Activated CD8-positive, alpha-beta memory T cell treated with anti-CD3 and anti-CD28 coated beads, Interleukin-2, amount 50 U/mL, for 48 hours (primary cell): Measurements from ENCODE around the gene PRPF6.
A peak's percentile ranks its signal among the peaks of the same experiment; 100 is the strongest.
"Not testable (repeated sequence)": the region's sequence is repeated elsewhere in the genome, so short reads cannot be mapped to it uniquely, and the experiment has no call there.

Source experiments
- DNase-seq: peaks from one replicate; pipeline ENCODE4 v3.0.0-alpha.2; 2020

PRPF6 gene

DNA sequence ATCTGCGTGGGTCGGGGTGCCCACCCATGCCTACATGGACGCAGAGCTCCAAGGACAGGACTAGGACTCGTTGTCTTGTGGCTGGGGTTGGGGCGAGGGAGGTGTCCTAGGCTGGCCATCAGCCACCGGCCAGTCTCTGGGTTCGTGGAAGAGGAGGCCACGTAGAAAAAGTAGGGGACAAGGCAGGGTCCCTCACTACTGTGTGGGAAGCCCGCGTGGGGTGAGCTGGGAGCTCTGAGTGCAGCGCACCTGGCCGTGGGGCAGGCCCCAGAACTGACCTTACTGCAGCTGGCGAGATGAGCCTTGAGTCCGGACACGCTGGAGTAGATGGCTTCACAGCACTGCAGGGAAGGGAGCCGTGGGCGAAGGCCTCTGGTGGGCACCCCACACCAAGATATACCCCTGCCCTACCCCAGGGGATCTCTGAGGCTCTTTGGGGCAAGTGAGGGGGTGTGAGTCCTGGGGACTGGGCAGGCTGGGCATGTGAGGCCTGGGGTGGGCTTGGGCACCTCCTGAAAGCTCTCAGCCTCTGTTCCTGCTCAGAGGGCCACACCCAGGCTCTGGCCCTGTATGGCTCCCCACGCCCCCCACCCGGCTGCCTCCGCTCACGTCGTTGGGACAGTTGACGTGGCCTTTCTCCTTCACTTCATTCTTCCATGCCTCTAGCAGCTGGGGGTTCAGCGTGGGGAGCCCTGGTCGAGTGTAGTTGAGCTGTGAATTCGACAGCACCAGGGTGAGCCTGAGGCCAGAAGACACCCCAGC lies 19.1 kb upstream of the PRPF6 start:
- no peak for DNase-seq

DNA sequence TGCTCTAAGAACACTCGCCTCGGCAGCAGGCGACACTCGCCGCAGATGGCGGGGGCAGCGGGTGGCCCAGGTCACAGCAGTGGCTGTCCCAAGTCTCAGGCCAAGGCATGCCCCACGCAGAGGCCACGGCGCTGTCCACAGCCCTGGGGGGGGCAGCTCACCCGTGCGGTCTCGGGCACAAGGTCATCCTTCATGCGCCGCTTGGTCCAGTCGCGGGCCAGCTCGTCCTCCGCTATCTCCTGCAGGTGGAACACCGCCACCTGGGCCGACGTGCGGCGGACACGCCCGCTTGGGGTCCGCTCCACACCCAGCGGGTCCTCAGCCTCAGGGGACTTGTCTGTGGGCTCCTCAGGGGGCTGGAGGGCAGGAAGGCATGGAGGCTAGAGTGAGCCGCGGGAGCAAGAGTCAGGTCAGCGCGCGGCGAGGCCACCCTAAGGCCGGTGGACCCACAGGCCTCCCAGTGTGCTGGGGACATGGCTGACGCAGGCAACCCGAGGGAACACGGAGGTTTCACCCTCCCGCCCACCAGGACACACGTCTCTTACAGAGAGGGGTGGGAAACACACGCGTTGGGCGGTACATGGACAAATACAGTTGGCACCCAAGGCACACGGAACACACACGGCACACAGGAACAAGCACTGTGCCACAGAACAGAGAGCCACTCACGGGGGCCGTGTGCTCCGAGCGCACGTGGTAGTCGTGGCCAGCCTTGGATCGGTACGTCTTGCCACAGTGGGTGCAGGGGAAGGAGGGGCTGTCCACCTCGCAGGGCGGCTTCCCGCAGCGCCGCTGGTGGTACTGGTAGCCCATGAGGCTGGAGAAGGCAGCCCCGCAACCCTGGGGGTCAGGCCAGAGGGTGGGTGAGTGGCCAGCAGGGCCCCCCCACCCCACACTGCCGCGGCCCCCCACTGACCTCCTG lies 18.2 kb upstream of the PRPF6 start:
- DNase-seq, result no peak

DNA sequence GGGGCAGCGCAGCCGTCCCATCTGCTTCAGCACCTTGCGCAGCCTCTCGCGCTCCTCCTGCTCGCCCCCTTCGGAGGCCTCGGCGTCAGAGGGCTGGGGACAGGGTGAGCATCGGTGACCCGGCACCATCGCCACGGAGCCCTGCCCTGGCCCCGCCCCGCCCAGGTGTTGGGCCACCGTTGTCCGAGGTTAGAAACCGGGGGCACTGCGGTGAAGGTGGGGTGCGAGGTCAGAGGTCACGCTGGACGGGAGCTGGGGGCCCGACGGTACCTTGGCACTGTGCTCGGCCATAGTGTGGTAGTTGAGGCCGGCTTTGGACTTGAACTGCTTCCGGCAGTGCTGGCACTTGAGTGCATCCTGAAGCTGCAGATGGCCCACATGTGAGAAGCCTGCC lies 17.6 kb upstream of the PRPF6 start:
- no peak for DNase-seq

DNA sequence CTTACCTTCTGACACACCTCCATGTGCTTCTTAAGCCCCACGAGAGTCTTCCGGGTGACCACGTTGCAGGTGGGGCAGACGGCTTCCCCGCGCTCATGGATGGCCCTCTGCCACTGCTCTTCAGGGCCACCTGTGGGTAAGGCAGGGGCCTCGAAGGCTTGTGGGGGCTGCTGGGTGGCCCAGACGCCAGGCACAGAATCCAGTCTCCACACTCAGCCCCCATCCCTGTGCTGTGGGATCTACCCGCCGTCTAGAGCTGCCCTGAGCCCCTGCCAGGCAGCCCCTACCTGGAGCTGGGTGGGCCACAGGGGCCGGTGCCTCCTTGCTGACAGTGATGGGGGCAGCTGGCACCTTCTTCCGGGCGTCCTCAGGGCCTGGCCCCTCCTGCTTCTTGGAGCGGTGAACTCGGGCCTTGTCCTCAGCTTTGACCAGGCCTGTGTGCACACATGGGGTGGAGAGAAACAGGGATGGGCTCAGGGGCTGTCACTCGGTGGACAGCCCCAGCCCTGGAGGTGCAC lies 17.1 kb upstream of the PRPF6 start:
- no peak for DNase-seq

DNA sequence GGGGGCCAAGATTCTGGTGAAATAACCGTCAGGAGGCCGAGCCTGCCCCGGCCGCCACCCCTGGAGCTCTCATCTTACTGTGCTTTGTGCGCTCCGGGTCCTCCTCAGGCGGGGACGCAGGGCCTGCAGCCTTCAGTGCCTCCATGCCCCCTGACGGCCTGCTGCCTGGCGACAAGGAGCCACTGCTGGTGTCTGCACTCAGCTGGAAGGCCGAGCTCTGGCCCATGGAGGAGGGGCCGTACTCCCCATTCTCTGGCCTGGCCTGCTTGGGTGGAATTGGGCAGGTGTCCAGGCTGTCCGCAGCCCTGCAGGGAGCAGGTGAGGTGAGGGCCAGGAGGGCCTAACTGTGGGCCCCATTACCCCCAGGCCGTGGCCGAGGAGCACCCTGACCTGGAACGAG lies 16.5 kb upstream of the PRPF6 start:
- no peak for DNase-seq

DNA sequence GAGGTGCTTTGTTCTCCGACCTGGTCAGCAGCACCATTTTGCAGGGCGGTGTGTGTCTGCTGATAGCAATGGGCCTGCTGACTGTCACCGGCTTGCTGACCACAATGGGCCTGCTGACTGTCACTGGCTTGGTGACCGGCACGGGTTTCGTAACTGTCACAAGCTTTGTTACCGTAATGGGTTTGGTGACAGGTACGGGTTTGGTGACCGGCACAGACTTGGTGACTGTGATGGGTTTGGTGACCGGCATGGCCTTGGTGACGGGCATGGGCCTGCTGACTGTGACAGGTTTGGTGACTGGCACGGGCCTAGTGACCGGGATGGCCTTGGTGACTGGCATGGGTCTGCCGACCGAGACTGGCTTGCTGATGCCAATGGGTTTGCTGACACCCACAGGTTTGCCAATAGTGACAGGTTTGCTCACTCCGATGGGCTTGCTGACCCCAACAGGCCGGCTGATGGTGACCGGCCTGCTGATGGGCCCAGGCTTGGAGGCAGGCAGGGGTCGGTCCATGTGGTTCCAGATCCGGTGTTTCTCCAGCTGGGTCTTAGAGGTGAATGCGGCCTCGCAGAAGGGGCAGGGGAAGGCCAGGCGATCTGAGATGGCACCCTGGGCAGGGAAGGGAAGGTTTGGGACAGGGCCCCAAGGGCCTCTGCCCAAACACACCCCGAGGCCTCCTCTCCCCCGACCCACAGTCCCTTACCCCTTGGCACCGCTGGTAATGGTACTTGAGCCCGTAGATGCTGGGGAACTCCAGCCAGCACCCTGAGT lies 14.6 kb upstream of the PRPF6 start:
- no peak for DNase-seq

DNA sequence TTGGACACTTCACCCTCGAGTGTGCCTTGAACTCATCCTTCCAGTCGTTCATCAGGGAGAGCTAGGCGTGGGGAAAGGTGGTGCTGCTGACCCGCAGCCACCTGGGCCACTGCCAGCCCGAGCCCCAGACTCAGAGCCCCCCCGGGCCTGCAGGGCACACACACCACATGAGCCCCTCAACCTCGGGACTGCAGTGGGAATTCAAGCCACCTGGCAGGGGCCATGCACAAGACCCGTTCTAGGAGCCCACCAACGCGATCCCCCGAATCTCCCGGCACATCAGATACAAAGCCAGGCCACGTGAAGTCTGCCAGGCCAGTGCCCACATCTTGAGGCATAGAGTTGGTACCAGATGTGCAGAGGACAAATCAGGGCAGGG lies 14.0 kb upstream of the PRPF6 start:
- no peak for DNase-seq

DNA sequence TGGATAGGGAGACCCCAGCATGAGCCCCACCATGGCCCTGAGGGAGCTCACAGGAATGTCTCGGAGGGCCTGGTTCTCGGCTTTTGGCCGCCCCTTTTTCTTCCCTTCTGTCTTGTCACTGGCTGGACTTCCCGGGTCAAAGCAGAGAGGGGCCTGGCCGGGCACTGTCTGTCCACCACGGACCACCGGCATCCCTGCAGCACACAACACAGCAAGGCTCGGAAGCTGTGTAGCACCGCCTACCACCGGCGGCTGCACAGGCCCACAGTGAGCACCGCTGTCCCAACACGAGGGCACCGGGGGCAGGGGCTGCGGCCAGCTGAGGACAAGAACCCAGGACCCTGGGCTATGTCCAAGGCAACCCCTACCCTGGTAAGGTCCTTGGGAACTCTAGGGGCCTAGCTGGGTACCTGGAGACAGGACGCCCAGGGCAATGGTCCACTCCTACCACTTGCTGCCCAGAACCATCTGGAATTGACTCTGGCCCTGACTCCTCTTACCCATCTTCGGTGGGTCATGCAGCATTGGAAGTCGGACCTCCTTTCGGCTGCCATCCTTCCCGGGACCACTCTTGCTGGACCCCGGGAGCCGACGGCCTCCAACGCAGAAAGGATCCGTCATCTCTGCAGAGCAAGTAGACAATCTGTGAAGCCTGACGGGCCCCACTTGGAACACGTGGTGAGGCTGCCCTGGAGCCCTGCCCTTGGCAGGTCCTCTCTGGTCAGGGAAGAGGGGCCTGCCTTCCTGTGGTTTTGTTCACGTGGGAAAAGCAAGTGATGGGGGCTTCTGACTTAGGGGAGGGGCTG lies 13.4 kb upstream of the PRPF6 start:
- DNase-seq, result no peak

DNA sequence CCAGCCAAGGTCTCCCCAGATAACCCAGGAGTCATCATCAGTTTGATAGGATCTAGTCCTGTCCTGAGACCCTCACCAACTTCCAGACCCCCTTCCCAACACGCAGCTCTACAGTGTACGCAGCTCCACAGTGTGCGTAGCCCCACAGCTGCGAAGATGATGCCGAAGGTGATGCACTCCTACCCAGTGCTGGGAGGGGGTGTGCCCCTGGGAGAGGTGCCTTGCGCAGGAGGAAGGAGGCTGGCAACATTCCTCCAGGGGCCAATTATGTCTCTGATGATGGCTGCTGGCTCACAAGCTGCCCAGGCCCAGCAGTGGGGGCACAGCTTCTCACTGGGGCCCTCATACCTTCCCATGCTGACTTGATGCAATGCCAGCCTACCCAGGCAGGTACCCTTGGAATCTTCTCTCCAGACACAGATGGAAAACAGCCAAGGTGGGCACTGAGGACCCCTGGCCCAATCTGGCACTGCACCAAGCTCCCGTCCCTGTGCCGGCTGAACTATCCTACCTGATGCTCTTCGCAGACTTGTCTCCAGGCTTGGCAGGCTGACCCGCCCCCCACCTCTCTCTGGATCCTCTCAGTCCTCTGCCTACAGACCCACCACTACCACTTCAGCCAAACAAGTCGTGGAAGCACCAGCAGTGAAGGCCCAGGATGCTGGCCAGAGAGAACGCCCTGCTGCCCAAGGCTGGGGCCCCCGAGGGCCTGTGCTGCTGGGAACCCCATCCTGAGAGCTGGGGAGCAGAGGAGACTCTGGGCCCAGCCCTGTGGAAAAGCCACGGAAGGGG lies 12.6 kb upstream of the PRPF6 start:
- no peak for DNase-seq

DNA sequence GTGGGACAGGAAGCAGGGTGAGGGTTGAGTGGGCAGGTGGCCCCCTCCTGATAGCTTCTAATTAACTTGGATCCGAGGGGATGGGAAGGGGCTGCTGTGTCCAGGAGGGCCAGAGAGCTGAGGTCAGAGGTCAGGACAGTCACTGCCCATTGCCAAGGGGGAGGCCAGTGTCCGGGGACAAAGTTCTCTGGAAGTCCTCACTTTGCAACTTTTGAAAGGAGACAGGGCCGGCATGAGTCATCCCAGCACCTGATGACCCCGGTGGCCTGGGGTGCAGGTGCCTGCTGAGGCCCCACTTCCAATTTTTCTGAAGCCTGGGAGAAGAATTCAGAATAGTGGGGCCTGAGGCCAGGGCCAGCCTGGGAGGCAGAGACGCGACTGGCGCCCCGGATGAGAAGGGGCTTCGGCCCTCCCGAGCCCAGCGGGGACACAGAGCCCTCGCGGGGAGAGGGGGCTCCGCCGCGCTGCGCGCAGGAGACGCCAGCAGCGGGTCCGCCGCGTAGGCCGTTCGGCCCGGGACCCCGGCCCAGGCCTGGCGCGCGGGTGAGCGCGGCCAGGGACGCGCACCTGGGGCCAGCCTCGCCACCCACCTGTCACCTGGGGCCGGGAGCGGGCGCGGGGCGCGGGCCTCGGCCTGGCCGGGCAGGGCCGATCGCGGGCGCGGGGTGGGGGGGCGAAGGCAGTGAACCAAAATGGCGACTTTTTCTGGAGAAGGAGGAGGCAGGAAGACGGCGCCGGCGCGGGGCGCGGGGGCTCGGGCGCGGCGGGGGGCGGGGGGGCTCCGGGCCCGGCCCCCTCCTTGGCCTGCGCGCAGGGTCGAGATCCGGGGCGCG lies 11.8 kb upstream of the PRPF6 start:
- peak; percentile 70 for DNase-seq

DNA sequence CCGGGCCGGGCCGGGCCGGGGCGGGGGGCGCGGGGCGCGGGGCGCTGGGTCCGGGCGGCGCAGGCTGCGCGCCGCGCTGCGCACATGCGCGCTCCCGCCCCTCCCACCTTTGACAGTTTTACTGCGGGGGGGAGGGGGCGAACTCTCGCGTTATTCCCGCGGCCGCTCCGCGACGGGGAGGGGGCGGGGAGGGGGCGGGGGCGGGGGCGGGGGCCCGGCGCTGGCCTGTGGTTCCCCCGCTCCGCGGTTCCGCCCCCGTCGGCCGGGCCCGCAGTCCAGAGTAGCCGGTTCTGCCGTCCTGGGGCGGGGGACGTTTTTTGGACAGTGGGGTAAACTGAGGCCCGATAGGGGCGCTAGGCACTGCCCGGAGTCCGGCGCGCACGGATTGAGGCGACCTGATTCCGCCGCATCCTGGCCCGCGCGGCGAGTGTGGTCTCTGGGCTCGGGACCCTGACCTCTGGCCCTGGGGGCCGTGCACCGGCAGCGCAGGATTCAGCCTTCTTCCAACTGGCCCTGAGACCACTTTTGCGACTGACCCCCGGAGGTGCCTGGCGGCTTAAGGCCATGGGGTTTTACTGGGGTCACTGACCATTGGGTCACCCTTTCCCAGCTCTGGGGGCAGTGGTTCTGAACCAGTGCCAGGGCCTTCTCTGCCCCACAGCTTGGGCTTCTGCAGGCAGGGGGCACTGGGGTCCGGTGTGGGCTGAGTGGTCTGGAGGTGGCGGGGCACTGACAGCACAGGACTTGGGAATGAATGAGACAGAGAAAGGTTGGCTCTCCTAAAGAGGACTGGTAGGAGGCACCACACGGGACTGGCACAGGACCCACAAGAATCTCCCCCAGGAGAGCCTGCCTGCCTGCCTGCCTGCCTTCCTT lies 10.9 kb upstream of the PRPF6 start, which contains the start of gene ZNF512B:
TSS of gene ZNF512B (minus strand) at position 93 of the 876 bp plus-strand sequence. CDS start 1,980 bp downstream, outside the sequence.
- DNase-seq, result peak; percentile 74

DNA sequence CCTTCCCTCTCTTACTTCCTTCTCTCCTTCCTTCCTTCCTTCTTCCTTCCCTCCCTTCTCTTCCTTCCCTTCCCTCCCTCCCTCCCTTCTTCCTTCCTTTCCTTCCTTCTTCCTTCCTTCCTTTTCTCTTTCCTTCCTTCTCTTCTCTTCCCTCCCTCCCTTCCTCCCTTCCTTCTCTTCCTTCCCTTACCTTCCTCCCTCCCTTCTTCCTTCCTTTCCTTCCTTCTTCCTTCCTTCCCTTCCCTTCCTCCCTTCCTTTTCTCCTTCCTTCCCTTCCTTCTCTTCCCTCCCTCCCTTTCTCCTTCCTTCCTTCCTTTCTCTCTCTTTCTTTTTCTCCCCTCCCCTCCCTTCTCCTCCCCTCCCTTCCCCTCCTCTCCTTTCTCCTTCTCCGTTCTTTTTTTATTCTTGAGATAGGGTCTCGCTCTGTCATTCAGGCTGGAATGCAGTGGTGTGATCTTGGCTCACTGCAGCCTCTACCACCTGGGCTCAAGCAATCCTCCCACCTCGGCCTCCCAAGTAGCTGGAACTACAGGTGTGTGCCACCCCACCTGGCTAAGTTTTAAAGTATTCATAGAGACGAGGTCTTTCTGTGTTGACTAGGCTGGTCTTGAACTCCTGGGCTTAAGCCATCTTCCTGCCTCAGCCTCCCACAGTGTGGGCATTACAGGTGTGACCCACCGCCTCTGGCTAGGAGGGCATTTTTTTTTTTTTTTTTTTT lies 10.1 kb upstream of the PRPF6 start:
- no peak for DNase-seq

DNA sequence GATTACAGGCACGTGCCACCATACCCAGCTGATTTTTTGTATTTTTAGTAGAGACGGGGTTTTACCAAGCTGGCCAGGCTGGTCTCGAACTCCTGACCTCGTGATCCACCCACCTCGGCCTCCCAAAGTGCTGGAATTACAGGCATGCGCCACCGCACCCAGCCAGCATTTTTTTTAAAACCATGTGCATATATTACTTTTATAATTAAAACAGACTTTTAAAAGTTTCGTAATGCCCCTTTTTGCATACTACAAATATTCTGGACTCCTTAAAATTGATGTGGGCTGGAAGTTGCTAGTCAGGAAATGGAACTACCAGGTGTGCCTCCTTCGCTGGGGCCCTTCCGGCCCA lies 9.0 kb upstream of the PRPF6 start:
- not testable (repeated sequence) for DNase-seq

DNA sequence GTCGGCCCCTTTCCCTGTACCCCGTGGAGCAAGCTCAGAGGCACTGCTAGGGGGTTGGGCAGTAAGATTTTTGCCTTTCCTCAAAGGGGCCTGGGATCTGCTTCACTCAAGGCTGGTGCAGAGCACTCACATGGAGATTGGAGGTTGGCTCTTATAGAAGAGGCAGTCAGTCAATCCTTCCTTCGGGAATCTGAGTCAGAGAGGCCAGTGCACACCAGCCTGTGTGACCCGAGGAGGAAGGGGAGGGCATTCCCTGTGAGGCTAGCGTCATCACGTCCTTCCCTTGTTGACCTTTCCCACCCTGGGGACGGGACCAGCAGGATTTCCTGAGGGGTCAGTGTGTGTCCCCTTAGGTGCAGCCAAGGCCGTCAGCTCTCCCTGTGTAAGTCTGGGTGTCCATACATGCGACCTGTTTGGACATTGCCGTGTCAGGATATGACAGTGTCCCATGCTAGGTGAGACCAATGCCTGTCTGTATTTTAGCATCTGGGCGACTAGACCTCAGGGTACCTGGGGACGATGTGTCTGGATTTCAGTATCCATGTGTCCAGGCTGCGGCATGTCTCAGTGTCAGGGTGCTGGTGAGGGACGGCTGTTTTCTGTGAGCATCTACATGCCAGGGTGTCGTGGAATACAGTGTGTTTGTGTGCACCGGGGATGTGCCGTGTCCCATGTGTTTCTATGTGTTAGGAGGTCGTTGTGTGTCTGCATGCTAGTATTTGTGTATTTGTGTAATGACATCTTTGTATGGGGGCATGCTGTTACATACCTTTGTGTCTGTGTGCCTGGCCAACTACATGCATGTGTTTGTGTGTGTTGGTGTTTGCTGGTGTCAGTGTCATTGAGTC lies 8.4 kb upstream of the PRPF6 start:
- DNase-seq, result no peak

DNA sequence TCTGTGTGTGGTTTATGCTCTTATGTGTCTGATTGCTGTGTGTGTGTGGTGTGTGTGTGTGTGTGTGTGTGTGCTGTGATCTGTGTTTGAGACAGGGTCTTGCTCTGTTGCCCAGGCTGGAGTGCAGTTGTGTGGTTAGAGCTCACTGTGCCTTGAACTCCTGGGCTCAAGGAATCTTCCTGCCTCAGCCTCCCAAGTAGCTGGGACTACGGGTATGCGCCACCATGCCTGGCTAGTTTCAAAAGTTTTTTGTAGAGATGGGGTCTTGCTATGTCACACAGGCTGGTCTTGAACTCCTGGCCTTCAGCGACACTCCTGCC lies 7.8 kb upstream of the PRPF6 start:
- no peak for DNase-seq

DNA sequence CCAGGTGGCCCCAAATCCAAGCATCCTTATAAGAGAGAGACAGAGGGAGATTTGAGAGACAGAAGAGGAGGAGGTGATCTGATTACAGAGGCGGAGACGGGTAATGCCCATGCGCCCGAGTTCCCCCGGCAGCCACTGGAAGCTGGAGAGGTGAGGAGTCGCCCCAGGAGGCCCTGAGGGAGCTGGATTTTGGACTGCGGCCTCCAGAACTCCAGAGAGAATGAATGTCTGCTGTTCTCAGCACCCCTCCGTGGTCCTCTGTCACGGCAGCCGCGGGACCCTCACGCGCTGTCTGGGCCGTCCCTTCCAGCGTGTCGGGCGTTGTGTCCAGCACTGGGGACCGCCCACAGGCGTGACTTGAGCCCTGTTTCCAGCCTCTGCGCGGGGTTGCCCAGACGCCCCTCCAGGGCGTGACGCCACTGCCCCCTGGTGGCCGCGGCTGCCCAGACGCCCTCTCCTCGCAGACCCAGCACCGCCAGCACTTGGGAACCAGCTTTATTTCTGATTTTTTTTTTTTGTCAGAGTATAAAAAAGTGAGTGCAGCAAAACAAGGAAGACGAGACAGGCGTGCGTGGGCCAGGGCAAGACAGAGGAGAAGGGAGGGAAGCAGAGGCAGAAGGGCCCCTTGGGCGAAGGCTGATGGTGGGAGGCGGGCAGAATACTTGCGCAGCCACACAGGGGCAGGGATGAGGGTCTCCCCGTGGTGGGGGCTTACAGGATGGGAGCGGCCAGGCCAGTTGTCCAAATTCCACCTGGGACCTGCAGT lies 7.1 kb upstream of the PRPF6 start:
- DNase-seq, result peak; percentile 95
